HUES6 (cell line): ENCODE results near the gene MIB1.

Source experiments
- H3K27ac ChIP-seq: 2 replicates; pipeline ENCODE4 v1.7.0; 2013; ENCODE audit warnings: low read depth, mild to moderate bottlenecking, low read length, inconsistent platforms
- H3K27me3 ChIP-seq: 2 replicates; pipeline ENCODE4 v1.6.1; 2013; ENCODE audit warnings: low read length; ENCODE audit not compliant: control insufficient read depth, insufficient read depth
- H3K36me3 ChIP-seq: 2 replicates; pipeline ENCODE4 v1.6.1; 2013; ENCODE audit warnings: low read length; ENCODE audit not compliant: control insufficient read depth, insufficient read depth
- H3K4me1 ChIP-seq: 2 replicates; pipeline ENCODE4 v1.6.1; 2013; ENCODE audit warnings: low read length; ENCODE audit not compliant: control insufficient read depth, insufficient read depth
- H3K4me3 ChIP-seq: 2 replicates; pipeline ENCODE4 v1.5.1; 2013; ENCODE audit warnings: low read depth, low read length
- H3K9ac ChIP-seq: one replicate; pipeline ENCODE4 v1.6.1; 2013; ENCODE audit warnings: mild to moderate bottlenecking, low read length
- H3K9me3 ChIP-seq: 2 replicates; pipeline ENCODE4 v1.6.1; 2013; ENCODE audit warnings: low read depth, low read length; ENCODE audit not compliant: control insufficient read depth, insufficient read depth

Gene MIB1

GRCh38 chr18:21843341-21843740, 102.7 kb downstream of the MIB1 start:
- Histone ChIP-seq H3K9ac (no peak overlapping the region), H3K27me3 (no peaks in the 10 kb centered on the region), H3K4me3 (no peak overlapping the region), H3K9me3 (no peaks in the 10 kb centered on the region), H3K36me3 (peaks cover 67% of the 10 kb centered on the region), H3K4me1 (no peaks in the 10 kb centered on the region), H3K27ac (no peak overlapping the region)

GRCh38 chr18:21851327-21851961, 110.9 kb downstream of the MIB1 start:
- no peak overlapping the region for H3K4me3 ChIP-seq
- no peak overlapping the region for H3K9ac ChIP-seq
- no peaks in the 10 kb centered on the region for H3K27me3 ChIP-seq
- H3K36me3 ChIP-seq: peaks cover 42% of the 10 kb centered on the region
- no peak overlapping the region for H3K27ac ChIP-seq
- H3K4me1 ChIP-seq: no peaks in the 10 kb centered on the region
- no peaks in the 10 kb centered on the region for H3K9me3 ChIP-seq

GRCh38 chr18:21853016-21853415, 112.4 kb downstream of the MIB1 start:
- no peaks in the 10 kb centered on the region for H3K4me1 ChIP-seq
- H3K4me3 ChIP-seq: no peak overlapping the region
- peaks cover 41% of the 10 kb centered on the region for H3K36me3 ChIP-seq
- no peak overlapping the region for H3K27ac ChIP-seq
- no peak overlapping the region for H3K9ac ChIP-seq
- no peaks in the 10 kb centered on the region for H3K9me3 ChIP-seq
- H3K27me3 ChIP-seq: no peaks in the 10 kb centered on the region

GRCh38 chr18:21853775-21854552, 113.4 kb downstream of the MIB1 start:
- H3K4me3 ChIP-seq: no peak overlapping the region
- H3K9me3 ChIP-seq: no peaks in the 10 kb centered on the region
- peaks cover 43% of the 10 kb centered on the region for H3K36me3 ChIP-seq
- H3K9ac ChIP-seq: no peak overlapping the region
- no peak overlapping the region for H3K27ac ChIP-seq
- no peaks in the 10 kb centered on the region for H3K27me3 ChIP-seq
- no peaks in the 10 kb centered on the region for H3K4me1 ChIP-seq

GRCh38 chr18:21855432-21855831, 114.8 kb downstream of the MIB1 start:
- H3K9ac ChIP-seq: no peak overlapping the region
- no peaks in the 10 kb centered on the region for H3K27me3 ChIP-seq
- H3K27ac ChIP-seq: no peak overlapping the region
- no peaks in the 10 kb centered on the region for H3K9me3 ChIP-seq
- no peak overlapping the region for H3K4me3 ChIP-seq
- H3K4me1 ChIP-seq: no peaks in the 10 kb centered on the region
- H3K36me3 ChIP-seq: peaks cover 52% of the 10 kb centered on the region

GRCh38 chr18:21857871-21858270, 117.3 kb downstream of the MIB1 start:
- Histone ChIP-seq H3K4me1 (no peaks in the 10 kb centered on the region), H3K4me3 (no peak overlapping the region), H3K9me3 (no peaks in the 10 kb centered on the region), H3K27ac (no peak overlapping the region), H3K9ac (no peak overlapping the region), H3K36me3 (peaks cover 62% of the 10 kb centered on the region), H3K27me3 (no peaks in the 10 kb centered on the region)

- peaks cover 68% of the 10 kb centered on the region for H3K36me3 ChIP-seq
- H3K27me3 ChIP-seq: no peaks in the 10 kb centered on the region
- H3K9ac ChIP-seq: no peak overlapping the region
- H3K27ac ChIP-seq: no peak overlapping the region
- no peaks in the 10 kb centered on the region for H3K4me1 ChIP-seq
- H3K4me3 ChIP-seq: no peak overlapping the region
- H3K9me3 ChIP-seq: no peaks in the 10 kb centered on the region
Measured at GRCh38 chr18:21858544-21858943, 118.0 kb downstream of the MIB1 start.

- Histone ChIP-seq H3K4me1 (no peaks in the 10 kb centered on the region), H3K27ac (no peak overlapping the region), H3K9ac (no peak overlapping the region)
Measured at GRCh38 chr18:21864386-21864785, 123.8 kb downstream of the MIB1 start.

GRCh38 chr18:21865043-21865442, 124.5 kb downstream of the MIB1 start:
- peaks cover 48% of the 10 kb centered on the region for H3K36me3 ChIP-seq
- no peak overlapping the region for H3K4me3 ChIP-seq
- 0 out of 2 replicates have a peak overlapping the region, but pooled peaks have one; percentile 33 for H3K27ac ChIP-seq
- H3K27me3 ChIP-seq: no peaks in the 10 kb centered on the region
- no peak overlapping the region for H3K9ac ChIP-seq
- no peaks in the 10 kb centered on the region for H3K9me3 ChIP-seq
- no peaks in the 10 kb centered on the region for H3K4me1 ChIP-seq

More at GRCh38 chr18:21864386-21864785, 123.8 kb downstream of the MIB1 start:
- H3K4me3 ChIP-seq: no peak overlapping the region
- H3K27me3 ChIP-seq: no peaks in the 10 kb centered on the region
- no peaks in the 10 kb centered on the region for H3K9me3 ChIP-seq
- peaks cover 50% of the 10 kb centered on the region for H3K36me3 ChIP-seq

GRCh38 chr18:21868770-21869169, 128.2 kb downstream of the MIB1 start:
- H3K4me1 ChIP-seq: no peaks in the 10 kb centered on the region
- no peak overlapping the region for H3K9ac ChIP-seq

GRCh38 chr18:21889570-21889969, 149.0 kb downstream of the MIB1 start:
- Histone ChIP-seq H3K27ac (no peak overlapping the region), H3K36me3 (no peaks in the 10 kb centered on the region), H3K9ac (no peak overlapping the region), H3K27me3 (no peaks in the 10 kb centered on the region), H3K4me1 (no peaks in the 10 kb centered on the region), H3K9me3 (peaks cover 8% of the 10 kb centered on the region; the same call in 1 of the 2 replicates), H3K4me3 (no peak overlapping the region)

More at GRCh38 chr18:21868770-21869169, 128.2 kb downstream of the MIB1 start:
- no peaks in the 10 kb centered on the region for H3K9me3 ChIP-seq
- no peak overlapping the region for H3K4me3 ChIP-seq
- no peak overlapping the region for H3K27ac ChIP-seq
- H3K27me3 ChIP-seq: no peaks in the 10 kb centered on the region
- H3K36me3 ChIP-seq: peaks cover 23% of the 10 kb centered on the region
